SK-N-SH (cell line): ENCODE results near the gene CEACAM16. TPM values are rescaled to one million over a fixed set of nuclear protein-coding genes. Genes with fewer than 3 reads are reported as not detected.

Source experiments
- CTCF ChIA-PET: fragments of 300-600, 350-600 bp; formaldehyde crosslinking; extraction: SDS; loops from one replicate; lab custom pipeline; 2021; lab: Yijun Ruan, JAX
- POLR2A ChIA-PET: fragments of 350-600 bp; sonication (Branson Sonifier 250); formaldehyde crosslinking; extraction: SDS; loops from one replicate; lab custom pipeline; 2020; ENCODE audit warnings: antibody characterized with exemption, inconsistent platforms; lab: Yijun Ruan, JAX
- DNase-seq: peaks from one replicate; pipeline ENCODE4 v3.0.0; 2012
- H2AFZ ChIP-seq: fragments of 200-600 bp; sonication (generic); 2 replicates; pipeline ENCODE4 v1.8.1; 2016; ENCODE audit warnings: antibody characterized with exemption, mild to moderate bottlenecking, low read depth
- H3F3A ChIP-seq: fragments of 200-600 bp; sonication (generic); replicated peaks from 2 replicates; pipeline ENCODE3; 2016; ENCODE audit warnings: antibody characterized with exemption, mild to moderate bottlenecking; ENCODE audit not compliant: insufficient read depth
- H3K27ac ChIP-seq, 2 experiments: fragments of 200-500 bp in 1 of 2; fragments of 200-600 bp in 1 of 2; sonication (Bioruptor generic) in 1 of 2; sonication (generic), shearing (Covaris generic) in 1 of 2; 2 replicates each; pipeline versions ENCODE4 v1.5.1 to v1.6.1; 2014 to 2016; ENCODE audit warnings: low read depth in 2 of 2, inconsistent platforms in 1 of 2, low read length in 1 of 2, mild to moderate bottlenecking in 1 of 2, mixed read lengths in 1 of 2
- H3K27me3 ChIP-seq: fragments of 200-600 bp; sonication (generic), shearing (Covaris generic); 2 replicates; pipeline ENCODE4 v1.6.1; 2016; ENCODE audit warnings: mixed run types; ENCODE audit not compliant: insufficient read depth
- H3K36me3 ChIP-seq, 2 experiments: fragments of 200-500 bp in 1 of 2; fragments of 200-600 bp in 1 of 2; sonication (Bioruptor generic) in 1 of 2; sonication (generic) in 1 of 2; replicated peaks in 1 of 2; 2 replicates each; pipeline versions ENCODE3 to v1.5.1; 2014 to 2016; ENCODE audit warnings: low read length in 1 of 2, mild to moderate bottlenecking in 1 of 2; ENCODE audit not compliant: insufficient read depth in 2 of 2, control insufficient read depth in 1 of 2
- H3K4me1 ChIP-seq, 2 experiments: fragments of 200-500 bp in 1 of 2; fragments of 200-600 bp in 1 of 2; sonication (Bioruptor generic) in 1 of 2; sonication (generic), shearing (Covaris generic) in 1 of 2; 2 replicates each; pipeline versions ENCODE4 v1.5.1 to v1.6.1; 2014 to 2016; ENCODE audit warnings: low read depth in 1 of 2, low read length in 1 of 2, mixed run types in 1 of 2; ENCODE audit not compliant: insufficient read depth in 2 of 2, control insufficient read depth in 1 of 2
- H3K4me2 ChIP-seq: fragments of 200-600 bp; sonication (generic), shearing (Covaris generic); 2 replicates; pipeline ENCODE4 v1.6.1; 2017; ENCODE audit warnings: mixed run types
- H3K4me3 ChIP-seq, 2 experiments: fragments of 200-500 bp in 1 of 2; fragments of 200-600 bp in 1 of 2; sonication (Bioruptor generic) in 1 of 2; sonication (generic), shearing (Covaris generic) in 1 of 2; 2 replicates each; pipeline versions ENCODE4 v1.5.1 to v1.8.1; 2014 to 2016; ENCODE audit warnings: low read depth in 2 of 2, inconsistent platforms in 1 of 2, low read length in 1 of 2, mild to moderate bottlenecking in 1 of 2, mixed read lengths in 1 of 2, moderate library complexity in 1 of 2
- H3K79me2 ChIP-seq: fragments of 200-600 bp; sonication (generic); 2 replicates; pipeline ENCODE4 v1.8.1; 2017; ENCODE audit warnings: mild to moderate bottlenecking; ENCODE audit not compliant: insufficient read depth
- H3K9ac ChIP-seq: fragments of 200-600 bp; sonication (generic); 2 replicates; pipeline ENCODE4 v1.6.1; 2017; ENCODE audit warnings: mixed run types
- H3K9me2 ChIP-seq: fragments of 200-600 bp; sonication (generic); 2 replicates; pipeline ENCODE4 v1.6.1; 2017; ENCODE audit warnings: mixed run types
- H3K9me3 ChIP-seq: fragments of 200-600 bp; sonication (generic); 2 replicates; pipeline ENCODE4 v1.6.1; 2017; ENCODE audit warnings: mixed run types, mild to moderate bottlenecking, moderate library complexity
- H4K20me1 ChIP-seq: fragments of 200-600 bp; sonication (generic); 2 replicates; pipeline ENCODE4 v1.6.1; 2017; ENCODE audit warnings: mild to moderate bottlenecking, mixed run types; ENCODE audit not compliant: insufficient read depth
- CHD2 ChIP-seq: fragments of 150-350 bp; IDR thresholded peaks from 2 replicates; pipeline ENCODE4 v1.6.1; 2018; ENCODE audit warnings: low read length; ENCODE audit not compliant: partially characterized antibody
- EP300 ChIP-seq, 2 experiments: IDR thresholded peaks; 2 replicates each; pipeline versions ENCODE4 v1.4.0 to v1.6.1; 2012; ENCODE audit warnings: borderline replicate concordance in 1 of 2, low read depth in 1 of 2, low read length in 1 of 2
- EZH2phosphoT487 ChIP-seq: fragments of 200-600 bp; sonication (generic); IDR thresholded peaks from 2 replicates; pipeline ENCODE4 v1.6.1; 2017; ENCODE audit warnings: low read depth, mixed run types, mild to moderate bottlenecking, antibody characterized with exemption, moderate library complexity, borderline replicate concordance
- FOSL2 ChIP-seq: IDR thresholded peaks from 2 replicates; pipeline ENCODE4 v1.4.0; 2012; ENCODE audit warnings: low read depth, mild to moderate bottlenecking, moderate library complexity, borderline replicate concordance
- GABPA ChIP-seq: IDR thresholded peaks from 2 replicates; pipeline ENCODE4 v1.4.0; 2012; ENCODE audit warnings: low read depth, mild to moderate bottlenecking
- GATA2 ChIP-seq: sonication (generic); formaldehyde crosslinking; IDR thresholded peaks from 2 replicates; pipeline ENCODE4 v1.5.0; 2020; ENCODE audit warnings: mild to moderate bottlenecking, missing genetic modification reagents
- JUND ChIP-seq: IDR thresholded peaks from 2 replicates; pipeline ENCODE4 v1.4.0; 2012
- MEF2A ChIP-seq: IDR thresholded peaks from 2 replicates; pipeline ENCODE4 v1.4.0; 2012; ENCODE audit warnings: low read depth, borderline replicate concordance
- MXI1 ChIP-seq: IDR thresholded peaks from 2 replicates; pipeline ENCODE4 v1.6.1; 2012; ENCODE audit warnings: mild to moderate bottlenecking, low read depth, low read length, improper control_type of control experiment
- NFIC ChIP-seq: IDR thresholded peaks from 2 replicates; pipeline ENCODE4 v1.4.0; 2012; ENCODE audit warnings: borderline replicate concordance
- POLR2AphosphoS5 ChIP-seq: IDR thresholded peaks from 2 replicates; pipeline ENCODE4 v1.6.1; 2012; ENCODE audit warnings: low read depth, low read length
- RAD21 ChIP-seq: IDR thresholded peaks from 2 replicates; pipeline ENCODE4 v1.6.1; 2012; ENCODE audit warnings: mild to moderate bottlenecking, low read length
- RFX5 ChIP-seq: IDR thresholded peaks from 2 replicates; pipeline ENCODE4 v1.6.1; 2012; ENCODE audit warnings: mild to moderate bottlenecking, improper control_type of control experiment, low read length
- RXRA ChIP-seq: IDR thresholded peaks from 2 replicates; pipeline ENCODE4 v1.4.0; 2012; ENCODE audit warnings: low read depth, mild to moderate bottlenecking, borderline replicate concordance
- TAF1 ChIP-seq: IDR thresholded peaks from 2 replicates; pipeline ENCODE4 v1.6.1; 2012; ENCODE audit warnings: low read depth, mild to moderate bottlenecking, low read length, moderate library complexity, borderline replicate concordance
- TCF12 ChIP-seq: IDR thresholded peaks from 2 replicates; pipeline ENCODE4 v1.4.0; 2012
- TEAD4 ChIP-seq: IDR thresholded peaks from 2 replicates; pipeline ENCODE4 v1.4.0; 2012; ENCODE audit warnings: mild to moderate bottlenecking, borderline replicate concordance; ENCODE audit not compliant: insufficient read depth
- WGBS: methylation state at CpG from one replicate; pipeline ENCODE4 v1.1.6; 2017; ENCODE audit warnings: low lambda C conversion rate; 5-methylcytosine and 5-hydroxymethylcytosine counted together
- polyA plus RNA-seq, 3 experiments: library from polyadenylated mRNA; depleted of rRNA; stranded (reverse); fragments of >200 nt; gene quantifications; 2 replicates each; pipeline ENCODE4 v1.2.3, GENCODE V29; 2012
- TF ChIP-seq, protein P1 (sequence below): fragments of 150-350 bp; IDR thresholded peaks from 2 replicates; pipeline ENCODE4 v1.6.1; 2016; ENCODE audit warnings: mild to moderate bottlenecking, low read depth, low read length
- TF ChIP-seq, protein P2 (sequence below): IDR thresholded peaks from 2 replicates; pipeline ENCODE4 v1.4.0; 2012; ENCODE audit warnings: low read depth, borderline replicate concordance
- TF ChIP-seq, protein P3 (sequence below): fragments of 150-350 bp; IDR thresholded peaks from 2 replicates; pipeline ENCODE4 v1.6.1; 2017; ENCODE audit warnings: antibody characterized with exemption, low read length, low read depth, borderline replicate concordance
- TF ChIP-seq, protein P4 (sequence below): IDR thresholded peaks from 2 replicates; pipeline ENCODE4; 2012
- TF ChIP-seq, protein P5 (sequence below): fragments of 200-600 bp; sonication (generic); IDR thresholded peaks from 2 replicates; pipeline ENCODE4 v1.6.1; 2017; ENCODE audit warnings: antibody characterized with exemption, mild to moderate bottlenecking, moderate library complexity
- TF ChIP-seq, protein P6 (sequence below): IDR thresholded peaks from 2 replicates; pipeline ENCODE4 v1.4.0; 2012; ENCODE audit warnings: low read depth
- TF ChIP-seq, protein P7 (sequence below): IDR thresholded peaks from 2 replicates; pipeline ENCODE4 v1.4.0; 2012; ENCODE audit warnings: low read depth, borderline replicate concordance

Gene CEACAM16
- polyA plus RNA-seq, 1 of the 3 experiments (the other 2 are of a cell fraction) = not detected

DNA sequence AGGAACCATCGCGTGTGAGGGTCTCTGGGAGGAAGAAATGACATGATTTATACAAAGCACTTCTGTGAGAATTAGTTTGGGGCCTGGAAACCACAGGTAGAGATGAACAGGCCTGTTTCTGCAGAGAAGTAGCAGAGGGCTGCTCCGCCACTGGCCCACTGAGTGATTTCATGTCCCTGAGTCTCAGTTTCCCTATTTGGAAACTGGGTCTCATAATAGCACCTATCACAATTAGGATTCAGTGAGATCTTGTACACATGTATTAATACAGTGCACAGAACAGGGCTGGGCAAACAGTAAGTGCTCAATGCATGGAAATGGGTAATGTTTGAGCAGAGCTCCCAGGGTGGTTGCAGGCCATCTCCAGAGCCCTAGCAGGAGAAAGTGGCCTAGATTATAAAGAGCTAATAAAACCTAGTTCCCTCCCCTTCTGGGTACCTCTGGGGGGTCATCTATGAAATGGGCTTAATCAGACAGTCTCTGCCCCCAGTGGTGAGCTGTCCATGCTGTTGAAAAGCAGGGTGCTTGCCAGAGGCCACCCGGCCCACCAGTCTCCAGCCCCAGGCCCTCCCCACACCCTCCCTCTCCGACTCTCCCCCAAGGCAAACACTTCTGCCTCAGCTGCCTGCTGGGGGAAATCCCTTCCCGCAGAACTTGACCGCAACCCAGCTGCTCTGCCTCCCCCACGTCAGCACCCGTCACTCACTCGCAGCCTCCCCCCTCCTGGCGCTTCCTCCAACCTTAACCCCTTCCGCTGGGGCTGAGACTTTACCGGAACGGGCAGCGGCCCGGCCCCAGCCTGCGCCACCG lies 54.1 kb downstream of the CEACAM16 start:
- peaks cover 21% of the 10 kb centered on the region for H3F3A ChIP-seq
- no peak overlapping the region; the same call in 1 of the 2 replicates for H3K9ac ChIP-seq
- peak; percentile 68 for DNase-seq
- POLR2A ChIA-PET = no interaction called here
- peaks cover 9 to 12% of the 10 kb centered on the region in 2 experiments for H3K36me3 ChIP-seq
- peaks cover 17 to 27% of the 10 kb centered on the region in 2 experiments; a peak in 3 of 4 replicates for H3K4me1 ChIP-seq
- no peak overlapping the region for H2AFZ ChIP-seq
- peak overlapping the region in 1 of 2 experiments; percentile 36; a peak in 1 of 4 replicates for H3K4me3 ChIP-seq
- CTCF ChIA-PET = interaction anchor here (1.0 to 8.7 kb wide), 4 partner anchors 10 to 29 kb away, joined by 3 to 86 read pairs (median 8); no protein-coding TSS in a partner anchor
- H3K4me2 ChIP-seq = peak overlapping the region; percentile 83; the same call in 1 of the 2 replicates
- peaks cover 30% of the 10 kb centered on the region for H3K79me2 ChIP-seq
- no peaks in the 10 kb centered on the region for H3K9me3 ChIP-seq
- peak overlapping the region; percentile 64 to 70; a peak in 3 of 4 replicates for H3K27ac ChIP-seq
- H3K27me3 ChIP-seq = no peaks in the 10 kb centered on the region
- WGBS = 18% methylated on average over 17 of the region's 18 CpGs
- peaks cover 5% of the 10 kb centered on the region; the same call in 1 of the 2 replicates for H4K20me1 ChIP-seq
- H3K9me2 ChIP-seq = no peaks in the 10 kb centered on the region
- TF ChIP-seq, protein P1, sequence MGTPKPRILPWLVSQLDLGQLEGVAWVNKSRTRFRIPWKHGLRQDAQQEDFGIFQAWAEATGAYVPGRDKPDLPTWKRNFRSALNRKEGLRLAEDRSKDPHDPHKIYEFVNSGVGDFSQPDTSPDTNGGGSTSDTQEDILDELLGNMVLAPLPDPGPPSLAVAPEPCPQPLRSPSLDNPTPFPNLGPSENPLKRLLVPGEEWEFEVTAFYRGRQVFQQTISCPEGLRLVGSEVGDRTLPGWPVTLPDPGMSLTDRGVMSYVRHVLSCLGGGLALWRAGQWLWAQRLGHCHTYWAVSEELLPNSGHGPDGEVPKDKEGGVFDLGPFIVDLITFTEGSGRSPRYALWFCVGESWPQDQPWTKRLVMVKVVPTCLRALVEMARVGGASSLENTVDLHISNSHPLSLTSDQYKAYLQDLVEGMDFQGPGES = no peak
- TF ChIP-seq RFX5 = no peak
- peak; percentile 68 for TF ChIP-seq POLR2AphosphoS5
- TF ChIP-seq, protein P2, sequence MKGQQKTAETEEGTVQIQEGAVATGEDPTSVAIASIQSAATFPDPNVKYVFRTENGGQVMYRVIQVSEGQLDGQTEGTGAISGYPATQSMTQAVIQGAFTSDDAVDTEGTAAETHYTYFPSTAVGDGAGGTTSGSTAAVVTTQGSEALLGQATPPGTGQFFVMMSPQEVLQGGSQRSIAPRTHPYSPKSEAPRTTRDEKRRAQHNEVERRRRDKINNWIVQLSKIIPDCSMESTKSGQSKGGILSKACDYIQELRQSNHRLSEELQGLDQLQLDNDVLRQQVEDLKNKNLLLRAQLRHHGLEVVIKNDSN = 0 out of 2 replicates have a peak, but pooled peaks have one; percentile 51
- no peak for TF ChIP-seq MXI1
- TF ChIP-seq JUND = peak; percentile 74
- TF ChIP-seq GABPA = peak; percentile 61
- TF ChIP-seq, protein P3, sequence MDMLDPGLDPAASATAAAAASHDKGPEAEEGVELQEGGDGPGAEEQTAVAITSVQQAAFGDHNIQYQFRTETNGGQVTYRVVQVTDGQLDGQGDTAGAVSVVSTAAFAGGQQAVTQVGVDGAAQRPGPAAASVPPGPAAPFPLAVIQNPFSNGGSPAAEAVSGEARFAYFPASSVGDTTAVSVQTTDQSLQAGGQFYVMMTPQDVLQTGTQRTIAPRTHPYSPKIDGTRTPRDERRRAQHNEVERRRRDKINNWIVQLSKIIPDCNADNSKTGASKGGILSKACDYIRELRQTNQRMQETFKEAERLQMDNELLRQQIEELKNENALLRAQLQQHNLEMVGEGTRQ = no peak
- TF ChIP-seq, protein P4, sequence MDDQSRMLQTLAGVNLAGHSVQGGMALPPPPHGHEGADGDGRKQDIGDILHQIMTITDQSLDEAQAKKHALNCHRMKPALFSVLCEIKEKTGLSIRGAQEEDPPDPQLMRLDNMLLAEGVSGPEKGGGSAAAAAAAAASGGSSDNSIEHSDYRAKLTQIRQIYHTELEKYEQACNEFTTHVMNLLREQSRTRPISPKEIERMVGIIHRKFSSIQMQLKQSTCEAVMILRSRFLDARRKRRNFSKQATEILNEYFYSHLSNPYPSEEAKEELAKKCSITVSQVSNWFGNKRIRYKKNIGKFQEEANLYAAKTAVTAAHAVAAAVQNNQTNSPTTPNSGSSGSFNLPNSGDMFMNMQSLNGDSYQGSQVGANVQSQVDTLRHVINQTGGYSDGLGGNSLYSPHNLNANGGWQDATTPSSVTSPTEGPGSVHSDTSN = peak; percentile 98
- TF ChIP-seq NFIC = peak; percentile 87
- TF ChIP-seq GATA2 (CRISPR knock-in tag) = no peak
- TF ChIP-seq FOSL2 = peak; percentile 60; the same call in 1 of the 2 replicates
- TF ChIP-seq, protein P5, sequence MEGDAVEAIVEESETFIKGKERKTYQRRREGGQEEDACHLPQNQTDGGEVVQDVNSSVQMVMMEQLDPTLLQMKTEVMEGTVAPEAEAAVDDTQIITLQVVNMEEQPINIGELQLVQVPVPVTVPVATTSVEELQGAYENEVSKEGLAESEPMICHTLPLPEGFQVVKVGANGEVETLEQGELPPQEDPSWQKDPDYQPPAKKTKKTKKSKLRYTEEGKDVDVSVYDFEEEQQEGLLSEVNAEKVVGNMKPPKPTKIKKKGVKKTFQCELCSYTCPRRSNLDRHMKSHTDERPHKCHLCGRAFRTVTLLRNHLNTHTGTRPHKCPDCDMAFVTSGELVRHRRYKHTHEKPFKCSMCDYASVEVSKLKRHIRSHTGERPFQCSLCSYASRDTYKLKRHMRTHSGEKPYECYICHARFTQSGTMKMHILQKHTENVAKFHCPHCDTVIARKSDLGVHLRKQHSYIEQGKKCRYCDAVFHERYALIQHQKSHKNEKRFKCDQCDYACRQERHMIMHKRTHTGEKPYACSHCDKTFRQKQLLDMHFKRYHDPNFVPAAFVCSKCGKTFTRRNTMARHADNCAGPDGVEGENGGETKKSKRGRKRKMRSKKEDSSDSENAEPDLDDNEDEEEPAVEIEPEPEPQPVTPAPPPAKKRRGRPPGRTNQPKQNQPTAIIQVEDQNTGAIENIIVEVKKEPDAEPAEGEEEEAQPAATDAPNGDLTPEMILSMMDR = no peak
- TF ChIP-seq, protein P6, sequence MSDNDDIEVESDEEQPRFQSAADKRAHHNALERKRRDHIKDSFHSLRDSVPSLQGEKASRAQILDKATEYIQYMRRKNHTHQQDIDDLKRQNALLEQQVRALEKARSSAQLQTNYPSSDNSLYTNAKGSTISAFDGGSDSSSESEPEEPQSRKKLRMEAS = peak; percentile 79
- peak; percentile 41; the same call in 1 of the 2 replicates for TF ChIP-seq MEF2A
- peak; percentile 65; the same call in 1 of the 2 replicates for TF ChIP-seq TEAD4
- TF ChIP-seq, protein P7, sequence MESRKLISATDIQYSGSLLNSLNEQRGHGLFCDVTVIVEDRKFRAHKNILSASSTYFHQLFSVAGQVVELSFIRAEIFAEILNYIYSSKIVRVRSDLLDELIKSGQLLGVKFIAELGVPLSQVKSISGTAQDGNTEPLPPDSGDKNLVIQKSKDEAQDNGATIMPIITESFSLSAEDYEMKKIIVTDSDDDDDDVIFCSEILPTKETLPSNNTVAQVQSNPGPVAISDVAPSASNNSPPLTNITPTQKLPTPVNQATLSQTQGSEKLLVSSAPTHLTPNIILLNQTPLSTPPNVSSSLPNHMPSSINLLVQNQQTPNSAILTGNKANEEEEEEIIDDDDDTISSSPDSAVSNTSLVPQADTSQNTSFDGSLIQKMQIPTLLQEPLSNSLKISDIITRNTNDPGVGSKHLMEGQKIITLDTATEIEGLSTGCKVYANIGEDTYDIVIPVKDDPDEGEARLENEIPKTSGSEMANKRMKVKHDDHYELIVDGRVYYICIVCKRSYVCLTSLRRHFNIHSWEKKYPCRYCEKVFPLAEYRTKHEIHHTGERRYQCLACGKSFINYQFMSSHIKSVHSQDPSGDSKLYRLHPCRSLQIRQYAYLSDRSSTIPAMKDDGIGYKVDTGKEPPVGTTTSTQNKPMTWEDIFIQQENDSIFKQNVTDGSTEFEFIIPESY = peak; percentile 82
- peak; percentile 55 to 90; a peak in 2 of 4 replicates for TF ChIP-seq EP300 (IDR thresholded peaks at IDR 0.05; ENCODE audit: borderline replicate concordance in 1 of 2, low read depth in 1 of 2, low read length in 1 of 2)
- no peak for TF ChIP-seq RAD21
- no peak for TF ChIP-seq TAF1
- TF ChIP-seq RXRA = peak; percentile 96
- no peak for TF ChIP-seq EZH2phosphoT487
- TF ChIP-seq TCF12 = peak; percentile 98
- no peak for TF ChIP-seq CHD2
